Measurements from ENCODE around the gene SHISAL2A.

SHISAL2A gene

DNA sequence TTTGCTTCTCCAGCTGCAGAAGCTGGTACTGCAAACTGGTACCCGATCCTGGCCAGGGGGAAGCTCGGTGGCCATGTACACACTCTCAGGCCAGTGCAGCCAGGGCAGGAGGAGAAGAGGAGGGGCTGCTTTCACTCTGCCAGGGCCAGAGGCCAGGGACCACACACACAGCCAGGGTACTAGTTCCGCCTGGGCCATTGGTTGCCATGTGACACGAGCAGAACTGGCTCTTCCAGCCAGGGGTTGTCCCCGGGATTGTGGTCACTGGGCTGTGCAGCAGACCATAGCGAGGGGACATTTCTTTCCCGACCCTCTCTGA is 3.7 kb upstream of the SHISAL2A start:
- peak overlapping the region in 6 of 11 experiments; percentile 1 to 45 (median 26); a peak in 7 of 22 replicates for H3K9ac ChIP-seq
- peaks cover 32 to 87% (median 73%) of the 10 kb centered on the region in 10 experiments for H3K4me1 ChIP-seq
- peaks cover 0 to 24% (median 0%) of the 10 kb centered on the region in 11 experiments; a peak in 5 of 22 replicates for H3K27me3 ChIP-seq
- TF ChIP-seq Cebpa-rat (IDR thresholded peaks at IDR 0.05), result no peak
- peak overlapping the region; percentile 22 to 87 (median 65) for H3K4me2 ChIP-seq
- no peak overlapping the region; a peak in 1 of 20 replicates for H3K4me3 ChIP-seq
- peaks cover 0 to 8% (median 1%) of the 10 kb centered on the region in 11 experiments; a peak in 10 of 22 replicates for H3K36me3 ChIP-seq
- H3K9me3 ChIP-seq (replicated peaks in 1 of 11), result peaks cover 0 to 2% (median 1%) of the 10 kb centered on the region in 11 experiments; a peak in 12 of 22 replicates
- H3K27ac ChIP-seq, result peak overlapping the region in 7 of 11 experiments; percentile 7 to 55 (median 28); a peak in 12 of 22 replicates
- H4K20me1 ChIP-seq, result no peaks in the 10 kb centered on the region

DNA sequence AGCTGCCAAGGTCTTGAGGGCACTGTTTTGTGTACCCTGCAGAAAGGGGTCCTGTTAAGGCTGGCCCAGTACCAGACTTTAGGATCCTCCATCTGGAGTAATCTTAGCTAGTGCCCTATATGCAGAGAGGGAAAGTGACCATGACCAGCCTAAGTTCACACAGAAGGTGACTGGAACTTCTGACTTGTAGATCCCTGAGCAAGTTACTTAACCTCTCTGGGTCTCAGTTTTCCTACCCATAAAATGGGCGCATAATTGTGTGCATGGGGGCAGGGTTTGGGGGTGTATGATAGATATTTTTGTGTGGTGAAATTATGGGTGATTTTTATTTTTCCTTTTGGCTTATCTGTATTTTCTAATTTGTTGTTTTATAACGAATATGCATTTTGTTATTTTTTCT is 3.3 kb upstream of the SHISAL2A start:
- H3K9ac ChIP-seq, result peak overlapping the region in 4 of 11 experiments; percentile 12 to 45 (median 42); a peak in 7 of 22 replicates
- H3K9me3 ChIP-seq (replicated peaks in 1 of 11), result no peaks in the 10 kb centered on the region
- peaks cover 32 to 90% (median 77%) of the 10 kb centered on the region in 10 experiments for H3K4me1 ChIP-seq
- peaks cover 0 to 5% (median 0%) of the 10 kb centered on the region in 11 experiments; a peak in 6 of 22 replicates for H3K36me3 ChIP-seq
- no peak for TF ChIP-seq Cebpa-rat (IDR thresholded peaks at IDR 0.05)
- peak overlapping the region; percentile 22 to 87 (median 65) for H3K4me2 ChIP-seq
- H3K27ac ChIP-seq, result peak overlapping the region in 6 of 11 experiments; percentile 7 to 55 (median 36); a peak in 10 of 22 replicates
- no peaks in the 10 kb centered on the region for H4K20me1 ChIP-seq
- H3K4me3 ChIP-seq, result no peak overlapping the region
- H3K27me3 ChIP-seq, result peaks cover 0 to 24% (median 0%) of the 10 kb centered on the region in 11 experiments; a peak in 5 of 22 replicates

DNA sequence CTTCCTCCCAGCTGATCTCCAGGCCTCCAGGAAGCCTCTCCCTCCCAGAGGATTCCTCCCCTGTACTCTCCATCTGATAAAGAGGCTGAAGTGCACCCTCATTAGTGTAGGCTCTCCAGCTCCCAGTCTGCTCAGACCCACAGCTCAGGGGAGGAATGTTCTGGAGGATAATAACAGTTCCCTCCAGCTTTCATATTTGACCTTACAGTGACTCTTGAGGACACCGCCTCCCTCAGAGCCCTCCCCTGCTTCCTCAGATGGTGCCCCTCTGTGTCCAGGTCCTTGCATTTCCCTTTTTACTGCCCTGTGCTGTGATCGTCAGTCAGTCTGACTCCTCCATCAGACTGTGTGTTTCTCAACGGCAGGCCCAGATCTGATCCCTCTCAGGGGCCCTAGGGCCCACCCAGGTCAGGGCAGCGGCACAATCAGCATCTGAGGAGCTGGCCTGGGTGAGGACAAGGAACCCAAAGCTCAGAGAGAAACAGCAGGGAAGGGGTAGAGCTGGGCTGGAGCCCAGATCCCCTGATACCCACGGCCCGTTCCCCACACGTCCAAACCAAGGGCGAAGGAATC is 1.1 kb upstream of the SHISAL2A start:
- peaks cover 37 to 97% (median 91%) of the 10 kb centered on the region in 10 experiments for H3K4me1 ChIP-seq
- TF ChIP-seq Cebpa-rat (IDR thresholded peaks at IDR 0.05), result no peak
- H4K20me1 ChIP-seq, result no peaks in the 10 kb centered on the region
- H3K36me3 ChIP-seq, result peaks cover 0 to 5% (median 0%) of the 10 kb centered on the region in 11 experiments; a peak in 3 of 22 replicates
- H3K9ac ChIP-seq, result peak overlapping the region in 9 of 11 experiments; percentile 67 to 97 (median 89); a peak in 17 of 22 replicates
- H3K27ac ChIP-seq, result peak overlapping the region in 9 of 11 experiments; percentile 80 to 99 (median 97); a peak in 18 of 22 replicates
- H3K4me3 ChIP-seq, result peak overlapping the region in 7 of 10 experiments; percentile 59 to 71 (median 64); a peak in 13 of 20 replicates
- H3K4me2 ChIP-seq, result peak overlapping the region; percentile 81 to 96 (median 93)
- H3K9me3 ChIP-seq (replicated peaks in 1 of 11), result no peaks in the 10 kb centered on the region
- H3K27me3 ChIP-seq, result peaks cover 0 to 24% (median 0%) of the 10 kb centered on the region in 11 experiments; a peak in 5 of 22 replicates

DNA sequence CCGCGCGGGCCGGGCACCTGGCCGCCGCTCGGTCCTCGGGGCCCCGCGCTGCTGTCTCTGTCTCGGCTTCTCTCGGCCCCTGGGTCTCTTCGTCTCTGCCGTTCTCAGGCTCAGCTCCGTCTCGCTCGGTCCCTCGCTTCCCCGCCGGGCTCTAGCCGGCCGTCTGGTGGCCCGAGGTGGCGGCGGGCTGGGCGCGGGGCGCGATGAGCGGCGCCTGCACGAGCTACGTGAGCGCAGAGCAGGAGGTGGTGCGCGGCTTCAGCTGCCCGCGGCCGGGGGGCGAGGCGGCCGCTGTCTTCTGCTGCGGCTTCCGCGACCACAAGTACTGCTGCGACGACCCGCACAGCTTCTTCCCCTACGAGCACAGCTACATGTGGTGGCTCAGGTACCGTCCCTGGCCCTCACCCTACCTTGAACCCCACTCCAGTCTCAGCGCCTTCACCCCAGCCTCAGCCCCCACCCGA is 355 bp downstream of the SHISAL2A start:
- peaks cover 0 to 24% (median 0%) of the 10 kb centered on the region in 11 experiments; a peak in 5 of 22 replicates for H3K27me3 ChIP-seq
- H3K27ac ChIP-seq, result peak overlapping the region in 10 of 11 experiments; percentile 51 to 99 (median 96); a peak in 19 of 22 replicates
- H3K9me3 ChIP-seq (replicated peaks in 1 of 11), result no peaks in the 10 kb centered on the region
- peaks cover 0 to 5% (median 0%) of the 10 kb centered on the region in 11 experiments; a peak in 4 of 22 replicates for H3K36me3 ChIP-seq
- H3K4me2 ChIP-seq, result peak overlapping the region; percentile 81 to 96 (median 93)
- peaks cover 49 to 94% (median 89%) of the 10 kb centered on the region in 10 experiments for H3K4me1 ChIP-seq
- peak overlapping the region; percentile 47 to 71 (median 63) for H3K4me3 ChIP-seq
- no peaks in the 10 kb centered on the region for H4K20me1 ChIP-seq
- peak overlapping the region; percentile 66 to 97 (median 89); a peak in 20 of 22 replicates for H3K9ac ChIP-seq
- TF ChIP-seq Cebpa-rat (IDR thresholded peaks at IDR 0.05), result no peak

DNA sequence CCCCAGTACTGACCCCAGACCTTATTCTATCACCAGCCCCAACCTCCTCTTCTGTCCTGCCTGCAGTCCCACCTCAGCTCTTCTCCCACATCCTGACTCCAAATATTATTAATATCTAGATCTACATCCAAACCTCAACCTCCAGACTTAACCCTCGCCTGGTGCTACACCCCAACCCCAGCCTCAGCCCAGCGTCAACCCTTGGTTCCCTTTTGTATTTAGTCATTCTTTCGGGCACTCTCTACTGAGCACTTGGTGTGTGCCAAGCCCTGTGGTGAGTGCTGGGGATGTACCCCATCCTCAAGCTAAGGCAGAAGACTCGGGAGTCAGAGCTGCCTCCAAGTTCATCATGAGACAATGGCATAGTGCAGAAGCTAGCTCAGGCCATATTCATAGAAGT is 1.1 kb downstream of the SHISAL2A start:
- peak overlapping the region in 9 of 11 experiments; percentile 78 to 97 (median 89); a peak in 17 of 22 replicates for H3K9ac ChIP-seq
- H3K27me3 ChIP-seq, result peaks cover 0 to 24% (median 0%) of the 10 kb centered on the region in 11 experiments; a peak in 5 of 22 replicates
- peak overlapping the region in 8 of 11 experiments; percentile 92 to 99 (median 98); a peak in 16 of 22 replicates for H3K27ac ChIP-seq
- H3K9me3 ChIP-seq (replicated peaks in 1 of 11), result peaks cover 0 to 6% (median 0%) of the 10 kb centered on the region in 11 experiments; a peak in 1 of 22 replicates
- H3K4me1 ChIP-seq, result peaks cover 47 to 94% (median 91%) of the 10 kb centered on the region in 10 experiments
- H3K4me2 ChIP-seq, result peak overlapping the region in 10 of 11 experiments; percentile 81 to 96 (median 93); a peak in 19 of 22 replicates
- H3K36me3 ChIP-seq, result peaks cover 0 to 10% (median 0%) of the 10 kb centered on the region in 11 experiments; a peak in 4 of 22 replicates
- no peaks in the 10 kb centered on the region for H4K20me1 ChIP-seq
- TF ChIP-seq Cebpa-rat (IDR thresholded peaks at IDR 0.05), result no peak
- H3K4me3 ChIP-seq, result peak overlapping the region in 8 of 10 experiments; percentile 59 to 71 (median 64); a peak in 16 of 20 replicates

DNA sequence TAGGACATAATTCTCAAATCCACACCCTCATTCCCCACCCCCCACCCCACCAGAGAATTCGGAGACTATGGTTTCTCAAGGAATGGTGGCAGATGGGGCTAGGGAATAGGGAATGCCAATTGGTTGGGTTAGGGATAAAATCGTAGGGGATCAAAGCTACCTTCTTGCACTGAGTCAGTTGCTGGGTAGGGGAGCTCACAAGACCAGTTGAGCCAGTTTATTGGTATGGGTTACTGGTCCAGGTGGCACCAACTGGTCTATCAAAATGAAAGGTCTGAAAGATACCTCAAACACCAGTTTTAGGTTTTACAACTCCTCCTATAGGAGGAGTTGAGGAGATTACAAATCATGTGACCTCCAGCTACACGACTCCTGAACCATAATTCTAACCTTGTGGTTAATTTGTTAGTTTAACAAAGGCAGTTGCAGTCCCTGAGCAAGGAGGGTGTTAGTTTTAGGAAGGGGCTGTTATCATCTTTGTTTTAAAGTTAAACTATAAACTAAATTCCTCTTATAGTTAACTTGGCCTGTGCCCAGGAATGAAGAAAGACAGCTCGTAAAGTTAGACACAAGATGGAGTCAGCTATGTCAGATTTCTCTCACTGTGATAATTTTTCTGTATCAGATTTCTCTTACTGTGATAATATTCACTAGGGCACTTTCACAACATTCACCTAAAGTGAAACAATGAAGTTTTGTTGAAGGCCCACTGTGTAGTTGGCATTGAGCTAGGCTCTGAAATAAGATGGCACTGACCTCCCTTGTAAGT is 2.5 kb downstream of the SHISAL2A start:
- Histone ChIP-seq H3K4me2 (peak overlapping the region in 10 of 11 experiments; percentile 14 to 96 (median 86); a peak in 18 of 22 replicates), H3K9ac (peak overlapping the region in 8 of 11 experiments; percentile 44 to 97 (median 66); a peak in 14 of 22 replicates)

DNA sequence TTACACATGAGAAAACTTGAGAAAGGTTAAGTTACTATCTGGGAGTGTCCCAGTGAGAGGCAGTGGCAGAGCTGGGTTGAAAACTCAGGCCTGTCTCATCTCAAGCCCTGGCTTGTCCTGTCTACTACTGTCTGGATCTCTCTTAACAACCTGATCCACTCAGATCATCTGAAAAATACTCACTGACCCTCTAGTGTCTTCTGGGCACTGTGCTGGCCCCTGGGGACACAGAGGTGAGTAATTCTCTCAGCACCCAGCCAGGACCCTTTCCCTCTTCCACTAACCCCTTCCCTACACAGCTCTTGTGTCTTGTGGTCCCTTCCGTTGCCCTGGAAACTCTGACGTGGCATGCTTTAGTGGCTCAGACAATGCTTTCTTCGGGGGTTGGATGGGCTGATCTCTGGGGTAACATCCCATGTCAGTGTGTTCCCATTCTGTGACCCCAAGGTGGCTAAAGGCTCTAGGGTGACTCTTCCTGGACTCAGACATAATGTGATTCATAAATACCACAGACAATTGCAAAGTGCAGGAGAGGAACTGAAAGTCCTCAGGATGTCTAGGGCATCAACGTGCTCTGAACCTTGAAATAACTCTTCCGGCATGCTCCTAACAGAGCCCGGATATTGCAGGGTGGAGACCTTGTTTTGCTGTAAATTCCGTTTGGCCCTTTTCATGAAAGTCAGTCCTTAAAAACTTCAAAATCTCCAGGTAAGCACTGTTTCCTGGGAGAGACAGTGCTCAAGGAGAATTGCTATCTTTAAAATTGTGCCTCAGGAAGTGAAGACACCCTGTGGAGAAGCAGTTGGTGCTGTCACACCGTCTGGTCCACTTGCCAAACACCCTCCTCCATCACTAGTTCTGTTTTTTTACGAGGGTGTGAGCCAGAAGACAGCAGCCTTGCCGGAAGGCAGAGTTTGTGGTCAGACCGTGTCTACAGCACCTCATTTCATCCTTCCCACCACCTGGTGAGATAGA is 4.0 kb downstream of the SHISAL2A start:
- no peaks in the 10 kb centered on the region for H4K20me1 ChIP-seq
- peak overlapping the region; percentile 66 to 96 (median 84) for H3K4me2 ChIP-seq
- peaks cover 0 to 27% (median 11%) of the 10 kb centered on the region in 11 experiments; a peak in 11 of 22 replicates for H3K36me3 ChIP-seq
- peak overlapping the region in 10 of 11 experiments; percentile 65 to 99 (median 97); a peak in 20 of 22 replicates for H3K27ac ChIP-seq
- peak in 8 of 11 experiments; percentile 83 to 98 (median 92); a peak in 16 of 22 replicates for TF ChIP-seq Cebpa-rat (IDR thresholded peaks at IDR 0.05)
- peak overlapping the region in 10 of 11 experiments; percentile 49 to 89 (median 84); a peak in 20 of 22 replicates for H3K9ac ChIP-seq
- H3K9me3 ChIP-seq (replicated peaks in 1 of 11), result peaks cover 0 to 18% (median 0%) of the 10 kb centered on the region in 11 experiments; a peak in 1 of 22 replicates
- H3K4me3 ChIP-seq, result peak overlapping the region in 7 of 10 experiments; percentile 30 to 41 (median 37); a peak in 9 of 20 replicates
- H3K27me3 ChIP-seq, result peaks cover 0 to 19% (median 0%) of the 10 kb centered on the region in 11 experiments; a peak in 5 of 22 replicates
- H3K4me1 ChIP-seq, result peaks cover 43 to 97% (median 94%) of the 10 kb centered on the region in 10 experiments

More for the DNA sequence above, 2.5 kb downstream of the SHISAL2A start:
- H3K9me3 ChIP-seq (replicated peaks in 1 of 11), result peaks cover 0 to 18% (median 0%) of the 10 kb centered on the region in 11 experiments; a peak in 1 of 22 replicates
- no peaks in the 10 kb centered on the region for H4K20me1 ChIP-seq
- H3K27me3 ChIP-seq, result peaks cover 0 to 24% (median 0%) of the 10 kb centered on the region in 11 experiments; a peak in 5 of 22 replicates
- peak overlapping the region in 9 of 11 experiments; percentile 87 to 99 (median 97); a peak in 18 of 22 replicates for H3K27ac ChIP-seq
- peaks cover 42 to 95% (median 93%) of the 10 kb centered on the region in 10 experiments for H3K4me1 ChIP-seq
- H3K36me3 ChIP-seq, result peaks cover 0 to 16% (median 8%) of the 10 kb centered on the region in 11 experiments; a peak in 7 of 22 replicates
- H3K4me3 ChIP-seq, result peak overlapping the region in 2 of 10 experiments; percentile 9 to 10; a peak in 2 of 20 replicates
- TF ChIP-seq Cebpa-rat (IDR thresholded peaks at IDR 0.05), result no peak
